CD4-positive, alpha-beta T cell treated with Interleukin-17A for 4 hours (primary cell): ENCODE measurements around the gene ZEB1.
A peak's percentile ranks its signal among the peaks of the same experiment; 100 is the strongest.
"Not testable (repeated sequence)": the region's sequence is repeated elsewhere in the genome, so short reads cannot be mapped to it uniquely, and the experiment has no call there.

Experiments used
- DNase-seq: peaks from one replicate; pipeline ENCODE4 v3.0.0-alpha.2; 2020; ENCODE audit warnings: mixed read lengths

Gene ZEB1

DNA sequence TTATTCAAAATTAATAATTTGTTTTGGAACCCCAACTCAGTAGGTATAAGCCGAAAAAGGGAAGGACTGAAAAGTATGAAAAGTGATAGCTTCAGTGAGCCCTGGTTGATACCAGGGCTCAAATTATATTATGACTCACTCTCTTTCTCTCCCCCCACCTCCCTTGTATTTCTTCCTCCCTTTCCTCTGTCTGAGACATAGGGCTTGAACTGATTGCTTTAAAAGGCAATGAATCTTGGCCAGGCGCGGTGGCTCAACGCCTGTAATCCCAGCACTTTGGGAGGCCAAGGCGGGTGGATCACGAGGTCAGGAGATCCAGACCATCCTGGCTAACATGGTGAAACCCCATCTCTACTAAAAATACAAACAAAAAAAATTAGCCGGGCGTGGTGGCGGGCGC lies 108.3 kb downstream of the ZEB1 start:
- DNase-seq, result not testable (repeated sequence)

GRCh38 chr10:31428499-31428898 lies 109.5 kb downstream of the ZEB1 start:
- DNase-seq, result not testable (repeated sequence)

DNA sequence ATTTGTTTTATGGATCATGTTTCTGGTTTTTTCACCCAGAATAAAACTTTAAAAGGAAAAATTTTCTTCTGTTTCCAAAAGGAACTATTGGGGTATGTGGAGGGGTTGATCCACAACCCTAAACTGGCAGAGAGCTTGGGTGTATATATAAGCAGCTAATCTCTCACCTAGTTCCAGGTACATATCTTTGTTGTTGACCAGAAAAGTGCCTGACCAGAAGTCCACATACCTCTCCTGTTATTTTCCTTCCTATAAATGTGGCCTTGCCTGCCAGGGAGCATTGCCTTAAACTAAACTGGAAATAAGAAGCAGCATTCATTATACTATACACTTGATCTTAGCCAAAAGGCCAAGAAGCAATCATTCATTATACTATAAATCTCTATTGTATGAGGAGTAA lies 112.0 kb downstream of the ZEB1 start:
- no peak for DNase-seq

GRCh38 chr10:31437959-31438358 lies 118.9 kb downstream of the ZEB1 start:
- no peak for DNase-seq

GRCh38 chr10:31451766-31452165 lies 132.8 kb downstream of the ZEB1 start:
- DNase-seq, result no peak

- no peak for DNase-seq
Observed at GRCh38 chr10:31456468-31456867, 137.5 kb downstream of the ZEB1 start.

DNA sequence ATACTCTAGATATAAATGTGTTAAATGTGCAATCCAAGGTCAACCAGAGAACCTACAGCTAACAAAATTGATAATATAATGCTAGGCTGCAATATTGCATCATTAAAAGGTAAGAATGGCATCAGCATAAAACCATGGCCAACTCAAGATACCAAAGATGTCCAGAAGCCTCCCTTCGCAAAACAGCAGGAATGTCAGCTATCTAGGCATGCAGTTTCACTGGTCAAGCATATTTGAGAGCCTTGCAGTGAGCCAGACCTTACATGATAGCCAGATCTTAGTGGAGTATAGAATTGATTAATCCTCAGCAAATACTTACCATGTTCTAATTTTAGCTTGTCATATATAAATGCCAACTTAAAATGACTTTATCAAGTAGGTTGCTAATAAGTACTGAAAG lies 138.8 kb downstream of the ZEB1 start:
- DNase-seq, result no peak

DNA sequence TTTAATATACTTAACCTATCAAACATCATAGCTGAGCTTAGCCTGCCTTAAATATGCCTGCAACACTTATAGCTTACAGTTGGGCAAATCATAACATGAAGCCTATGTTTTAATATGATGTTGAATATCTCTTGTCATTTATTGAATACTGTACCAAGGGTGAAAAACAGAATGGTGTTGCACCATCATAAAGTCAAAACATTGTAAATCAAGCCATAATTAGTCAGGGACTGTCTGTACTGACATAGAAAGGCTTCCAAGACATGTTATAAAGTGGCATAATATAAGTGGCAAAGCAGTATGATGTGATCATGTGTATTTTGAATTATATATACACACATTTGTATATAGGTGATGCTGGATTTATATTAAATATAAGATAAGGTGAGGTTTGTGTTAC lies 140.0 kb downstream of the ZEB1 start:
- no peak for DNase-seq

GRCh38 chr10:31460242-31460641 lies 141.2 kb downstream of the ZEB1 start:
- DNase-seq, result no peak

DNA sequence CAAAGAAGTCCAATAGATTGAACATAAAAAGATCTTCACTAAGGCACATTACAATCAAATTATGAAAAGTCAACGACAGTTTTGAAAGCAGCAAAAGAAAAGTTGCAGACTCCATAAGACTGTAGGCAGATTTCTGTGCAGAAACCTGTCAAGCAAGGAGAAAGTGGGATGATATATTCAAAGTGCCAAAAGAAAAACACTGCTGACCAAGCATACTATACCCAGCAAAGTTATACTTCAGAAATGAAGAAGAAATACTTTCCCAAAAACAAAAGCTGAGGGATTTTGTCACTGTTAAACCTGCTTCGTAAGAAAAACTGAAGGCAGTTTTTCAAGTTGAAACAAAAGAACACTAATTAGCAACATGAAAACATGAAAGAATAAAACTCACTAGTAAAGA lies 145.5 kb downstream of the ZEB1 start:
- no peak for DNase-seq

GRCh38 chr10:31466313-31466712 lies 147.3 kb downstream of the ZEB1 start:
- no peak for DNase-seq

- no peak for DNase-seq
Observed at GRCh38 chr10:31467791-31468535, 148.9 kb downstream of the ZEB1 start.

DNA sequence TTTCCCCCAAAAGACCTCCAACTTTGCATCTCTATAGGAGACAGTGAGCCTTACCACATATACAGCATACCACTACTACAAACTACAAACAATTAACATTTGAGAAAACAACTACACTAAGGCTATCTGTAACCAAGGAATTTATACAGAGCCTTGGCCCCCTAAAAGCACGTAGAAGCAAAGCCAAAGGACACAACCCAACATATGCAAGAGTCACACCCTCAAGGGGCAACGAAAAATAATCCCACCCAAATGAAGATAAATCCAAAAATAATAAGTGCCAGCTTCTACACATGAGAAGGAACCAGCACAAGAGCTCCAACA lies 149.5 kb downstream of the ZEB1 start:
- no peak for DNase-seq

- no peak for DNase-seq
Observed at GRCh38 chr10:31475519-31475918, 156.5 kb downstream of the ZEB1 start.

DNA sequence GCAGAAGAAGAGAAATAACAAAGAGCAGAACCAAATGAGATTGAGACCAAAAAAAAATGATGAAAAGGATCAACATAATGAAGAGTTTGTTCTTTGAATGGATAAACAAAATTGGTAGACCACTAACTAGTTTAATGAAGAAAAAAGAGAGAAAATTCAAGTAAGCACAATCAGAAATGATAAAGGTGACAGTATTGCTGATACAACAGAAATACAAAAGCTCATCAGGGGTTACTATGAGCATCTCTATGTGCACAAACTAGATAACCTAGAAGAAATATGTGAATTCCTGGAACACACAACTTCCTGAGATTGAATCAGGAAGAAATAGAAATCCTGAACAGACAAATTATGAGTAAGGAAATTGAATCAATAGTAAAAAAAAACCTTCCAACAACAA lies 157.1 kb downstream of the ZEB1 start:
- no peak for DNase-seq

GRCh38 chr10:31477584-31477983 lies 158.6 kb downstream of the ZEB1 start:
- DNase-seq, result no peak

- DNase-seq, result no peak
Observed at GRCh38 chr10:31479752-31480151, 160.7 kb downstream of the ZEB1 start.

GRCh38 chr10:31483546-31483945 lies 164.5 kb downstream of the ZEB1 start:
- no peak for DNase-seq

GRCh38 chr10:31484431-31485135 lies 165.6 kb downstream of the ZEB1 start:
- DNase-seq, result no peak

- DNase-seq, result peak; percentile 18
Observed at GRCh38 chr10:31490858-31491504, 172.0 kb downstream of the ZEB1 start.

- no peak for DNase-seq
Observed at GRCh38 chr10:31507427-31507826, 188.4 kb downstream of the ZEB1 start.

- DNase-seq, result no peak
Observed at GRCh38 chr10:31508234-31508633, 189.2 kb downstream of the ZEB1 start.

- DNase-seq, result no peak
Observed at GRCh38 chr10:31508882-31509281, 189.9 kb downstream of the ZEB1 start.

DNA sequence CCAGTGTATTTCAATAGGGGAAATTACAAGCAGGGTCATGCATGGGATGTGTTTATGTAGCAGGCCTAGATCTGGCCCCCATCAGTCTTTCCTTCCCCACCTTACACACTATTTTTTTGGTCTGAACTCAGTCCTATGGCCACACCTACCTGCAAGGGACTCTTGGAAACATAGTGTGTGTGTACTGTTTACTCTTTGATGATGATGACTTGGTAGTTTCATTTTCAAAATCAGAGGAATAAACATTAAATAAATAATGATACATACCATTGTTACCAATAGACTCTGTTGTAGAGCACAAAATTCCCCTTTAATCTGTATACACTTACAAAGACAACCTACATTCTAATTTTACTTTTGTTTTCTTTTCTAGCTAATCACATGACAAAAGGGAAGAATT lies 191.0 kb downstream of the ZEB1 start:
- DNase-seq, result no peak
